ENCODE data around the gene ROR1. TPM values are rescaled to one million over a fixed set of nuclear protein-coding genes. Genes with fewer than 3 reads are reported as not detected.

The ROR1 gene
- polyA plus RNA-seq, 1 donor, result 8.8 TPM

GRCh38 chr1:63882048-63882704 lies 108.4 kb downstream of the ROR1 start:
- DNase-seq (ENCODE audit: low read depth), result no peak

GRCh38 chr1:63883494-63884235 lies 109.8 kb downstream of the ROR1 start:
- no peak for DNase-seq (ENCODE audit: low read depth)

GRCh38 chr1:63884486-63884885 lies 110.7 kb downstream of the ROR1 start:
- no peak for DNase-seq (ENCODE audit: low read depth)

- DNase-seq (ENCODE audit: low read depth), result no peak
Measured at GRCh38 chr1:63885899-63886298, 112.1 kb downstream of the ROR1 start.

- DNase-seq (ENCODE audit: low read depth), result no peak
Measured at GRCh38 chr1:63886340-63886739, 112.5 kb downstream of the ROR1 start.

- no peak for DNase-seq (ENCODE audit: low read depth)
Measured at GRCh38 chr1:63887809-63888208, 114.0 kb downstream of the ROR1 start.

GRCh38 chr1:63888984-63889383 lies 115.2 kb downstream of the ROR1 start:
- no peak for DNase-seq (ENCODE audit: low read depth)

- DNase-seq (ENCODE audit: low read depth), result no peak
Measured at GRCh38 chr1:63890468-63890867, 116.7 kb downstream of the ROR1 start.

GRCh38 chr1:63891060-63891690 lies 117.4 kb downstream of the ROR1 start:
- DNase-seq (ENCODE audit: low read depth), result no peak

GRCh38 chr1:63892632-63893395 lies 119.0 kb downstream of the ROR1 start:
- DNase-seq (ENCODE audit: low read depth), result no peak

- no peak for DNase-seq (ENCODE audit: low read depth)
Measured at GRCh38 chr1:63893976-63894375, 120.2 kb downstream of the ROR1 start.

- no peak for DNase-seq (ENCODE audit: low read depth)
Measured at GRCh38 chr1:63894627-63895265, 120.9 kb downstream of the ROR1 start.

- no peak for DNase-seq (ENCODE audit: low read depth)
Measured at GRCh38 chr1:63896755-63897154, 122.9 kb downstream of the ROR1 start.

- DNase-seq (ENCODE audit: low read depth), result no peak
Measured at GRCh38 chr1:63898428-63899196, 124.8 kb downstream of the ROR1 start.

- DNase-seq (ENCODE audit: low read depth), result no peak
Measured at GRCh38 chr1:63901094-63901493, 127.3 kb downstream of the ROR1 start.

- DNase-seq (ENCODE audit: low read depth), result no peak
Measured at GRCh38 chr1:63902844-63903589, 129.2 kb downstream of the ROR1 start.

- no peak for DNase-seq (ENCODE audit: low read depth)
Measured at GRCh38 chr1:63903947-63904610, 130.3 kb downstream of the ROR1 start.

- DNase-seq (ENCODE audit: low read depth), result no peak
Measured at GRCh38 chr1:63904826-63905225, 131.0 kb downstream of the ROR1 start.

GRCh38 chr1:63906047-63906704 lies 132.4 kb downstream of the ROR1 start:
- DNase-seq (ENCODE audit: low read depth), result no peak

All from forelimb muscle (tissue), 1 donor.